Parathyroid adenoma (tissue), 2 donors: ENCODE results near the gene ACP6.
"Not testable (repeated sequence)": the region's sequence is repeated elsewhere in the genome, so short reads cannot be mapped to it uniquely, and the experiment has no call there.

Source experiments
- H2AFZ ChIP-seq: fragments of 300-600 bp; sonication (generic); one replicate; pipeline ENCODE4 v1.7.0; 2017; ENCODE audit warnings: antibody characterized with exemption, mild to moderate bottlenecking
- H3K27ac ChIP-seq: fragments of 300-600 bp; sonication (generic); one replicate; pipeline ENCODE4 v1.7.0; 2017
- H3K27me3 ChIP-seq: fragments of 300-600 bp; sonication (generic); one replicate; pipeline ENCODE4 v1.7.0; 2017; ENCODE audit warnings: low read length; ENCODE audit not compliant: control insufficient read depth, insufficient read depth
- H3K36me3 ChIP-seq: fragments of 300-600 bp; sonication (generic); one replicate; pipeline ENCODE4 v1.7.0; 2017; ENCODE audit warnings: low read length; ENCODE audit not compliant: control insufficient read depth, insufficient read depth
- H3K4me1 ChIP-seq: fragments of 300-600 bp; sonication (generic); one replicate; pipeline ENCODE4 v1.7.0; 2017; ENCODE audit warnings: control low read depth
- H3K4me2 ChIP-seq: fragments of 300-600 bp; sonication (generic); one replicate; pipeline ENCODE4 v1.7.0; 2017; ENCODE audit warnings: low read length
- H3K4me3 ChIP-seq: fragments of 300-600 bp; sonication (generic); one replicate; pipeline ENCODE4 v1.7.0; 2017; ENCODE audit warnings: low read depth, low read length
- H3K79me2 ChIP-seq: fragments of 300-600 bp; sonication (generic); one replicate; pipeline ENCODE4 v1.7.0; 2017; ENCODE audit warnings: control low read depth
- H3K9ac ChIP-seq: fragments of 300-600 bp; sonication (generic); one replicate; pipeline ENCODE4 v1.7.0; 2017; ENCODE audit warnings: mild to moderate bottlenecking
- H3K9me3 ChIP-seq: fragments of 300-600 bp; sonication (generic); one replicate; pipeline ENCODE4 v1.7.0; 2017; ENCODE audit warnings: low read length; ENCODE audit not compliant: control insufficient read depth
- TF ChIP-seq, protein P1 (sequence below): fragments of 300-600 bp; sonication (generic); IDR thresholded peaks from one replicate; pipeline ENCODE4 v1.7.0; 2017; ENCODE audit warnings: antibody characterized with exemption, mild to moderate bottlenecking
- donor health status: primary hyperparathyroidism.

ACP6 gene

DNA sequence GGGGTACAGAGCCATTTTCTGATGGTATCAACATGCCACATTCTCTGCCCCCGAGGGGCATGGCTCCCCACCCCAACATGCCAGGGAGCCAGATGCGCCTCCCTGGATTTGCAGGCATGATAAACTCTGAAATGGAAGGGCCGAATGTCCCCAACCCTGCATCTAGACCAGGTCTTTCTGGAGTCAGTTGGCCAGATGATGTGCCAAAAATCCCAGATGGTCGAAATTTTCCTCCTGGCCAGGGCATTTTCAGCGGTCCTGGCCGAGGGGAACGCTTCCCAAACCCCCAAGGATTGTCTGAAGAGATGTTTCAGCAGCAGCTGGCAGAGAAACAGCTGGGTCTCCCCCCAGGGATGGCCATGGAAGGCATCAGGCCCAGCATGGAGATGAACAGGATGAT lies 50.6 kb downstream of the ACP6 start:
- no peaks in the 10 kb centered on the region for H3K27me3 ChIP-seq
- H3K79me2 ChIP-seq, result no peaks in the 10 kb centered on the region
- H3K4me2 ChIP-seq, result no peak overlapping the region
- no peak overlapping the region for H3K4me3 ChIP-seq
- H3K9me3 ChIP-seq, result no peaks in the 10 kb centered on the region
- H3K4me1 ChIP-seq, result no peaks in the 10 kb centered on the region
- no peaks in the 10 kb centered on the region for H3K36me3 ChIP-seq
- no peak overlapping the region for H3K27ac ChIP-seq
- H2AFZ ChIP-seq, result no peak overlapping the region
- H3K9ac ChIP-seq, result no peak overlapping the region
- TF ChIP-seq, protein P1, sequence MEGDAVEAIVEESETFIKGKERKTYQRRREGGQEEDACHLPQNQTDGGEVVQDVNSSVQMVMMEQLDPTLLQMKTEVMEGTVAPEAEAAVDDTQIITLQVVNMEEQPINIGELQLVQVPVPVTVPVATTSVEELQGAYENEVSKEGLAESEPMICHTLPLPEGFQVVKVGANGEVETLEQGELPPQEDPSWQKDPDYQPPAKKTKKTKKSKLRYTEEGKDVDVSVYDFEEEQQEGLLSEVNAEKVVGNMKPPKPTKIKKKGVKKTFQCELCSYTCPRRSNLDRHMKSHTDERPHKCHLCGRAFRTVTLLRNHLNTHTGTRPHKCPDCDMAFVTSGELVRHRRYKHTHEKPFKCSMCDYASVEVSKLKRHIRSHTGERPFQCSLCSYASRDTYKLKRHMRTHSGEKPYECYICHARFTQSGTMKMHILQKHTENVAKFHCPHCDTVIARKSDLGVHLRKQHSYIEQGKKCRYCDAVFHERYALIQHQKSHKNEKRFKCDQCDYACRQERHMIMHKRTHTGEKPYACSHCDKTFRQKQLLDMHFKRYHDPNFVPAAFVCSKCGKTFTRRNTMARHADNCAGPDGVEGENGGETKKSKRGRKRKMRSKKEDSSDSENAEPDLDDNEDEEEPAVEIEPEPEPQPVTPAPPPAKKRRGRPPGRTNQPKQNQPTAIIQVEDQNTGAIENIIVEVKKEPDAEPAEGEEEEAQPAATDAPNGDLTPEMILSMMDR, result no peak

DNA sequence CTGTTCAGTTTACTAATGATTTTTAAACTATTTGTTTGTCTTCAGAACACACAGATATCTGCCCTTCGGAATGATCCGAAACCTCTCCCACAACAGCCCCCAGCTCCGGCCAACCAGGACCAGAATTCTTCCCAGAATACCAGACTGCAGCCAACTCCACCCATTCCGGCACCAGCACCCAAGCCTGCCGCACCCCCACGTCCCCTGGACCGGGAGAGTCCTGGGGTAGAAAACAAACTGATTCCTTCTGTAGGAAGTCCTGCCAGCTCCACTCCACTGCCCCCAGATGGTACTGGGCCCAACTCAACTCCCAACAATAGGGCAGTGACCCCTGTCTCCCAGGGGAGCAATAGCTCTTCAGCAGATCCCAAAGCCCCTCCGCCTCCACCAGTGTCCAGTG lies 51.6 kb downstream of the ACP6 start:
- H3K9me3 ChIP-seq, result no peaks in the 10 kb centered on the region
- no peaks in the 10 kb centered on the region for H3K36me3 ChIP-seq
- no peaks in the 10 kb centered on the region for H3K4me1 ChIP-seq
- H3K79me2 ChIP-seq, result no peaks in the 10 kb centered on the region
- peak overlapping the region; percentile 66 for H3K27ac ChIP-seq
- no peak overlapping the region for H2AFZ ChIP-seq
- peak overlapping the region; percentile 35 for H3K4me2 ChIP-seq
- no peak overlapping the region for H3K9ac ChIP-seq
- no peak overlapping the region for H3K4me3 ChIP-seq
- TF ChIP-seq, protein P1, result no peak
- H3K27me3 ChIP-seq, result no peaks in the 10 kb centered on the region

DNA sequence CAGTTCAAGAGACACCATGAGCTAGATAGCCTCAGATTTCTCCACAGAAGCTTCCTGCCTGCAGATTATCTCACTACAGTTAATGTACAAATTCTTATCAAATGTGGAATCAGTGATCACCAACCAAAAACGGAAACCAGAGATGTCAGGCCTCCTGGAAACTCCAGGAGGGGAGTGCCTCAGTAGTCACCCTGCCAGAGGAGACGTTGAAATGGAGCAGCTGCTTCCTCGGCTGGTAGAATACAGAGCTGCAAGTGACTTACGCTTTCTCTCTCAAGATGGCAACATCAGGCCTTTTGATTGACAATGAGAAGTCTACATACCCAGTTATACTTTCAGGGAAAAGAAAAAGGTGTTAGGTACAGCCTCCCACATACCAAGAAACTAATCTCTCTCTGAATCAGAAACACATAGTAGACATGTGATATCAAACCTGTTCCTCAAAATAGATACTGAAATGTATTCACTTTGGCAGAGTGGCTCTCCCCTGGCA lies 52.2 kb downstream of the ACP6 start:
- Histone ChIP-seq H3K4me2 (peak overlapping the region; percentile 35), H3K36me3 (no peaks in the 10 kb centered on the region), H3K27me3 (no peaks in the 10 kb centered on the region), H3K4me1 (no peaks in the 10 kb centered on the region), H3K79me2 (no peaks in the 10 kb centered on the region), H3K4me3 (peak overlapping the region; percentile 19), H2AFZ (peak overlapping the region; percentile 29), H3K9me3 (no peaks in the 10 kb centered on the region), H3K9ac (no peak overlapping the region), H3K27ac (peak overlapping the region; percentile 66)
- TF ChIP-seq, protein P1, result no peak

DNA sequence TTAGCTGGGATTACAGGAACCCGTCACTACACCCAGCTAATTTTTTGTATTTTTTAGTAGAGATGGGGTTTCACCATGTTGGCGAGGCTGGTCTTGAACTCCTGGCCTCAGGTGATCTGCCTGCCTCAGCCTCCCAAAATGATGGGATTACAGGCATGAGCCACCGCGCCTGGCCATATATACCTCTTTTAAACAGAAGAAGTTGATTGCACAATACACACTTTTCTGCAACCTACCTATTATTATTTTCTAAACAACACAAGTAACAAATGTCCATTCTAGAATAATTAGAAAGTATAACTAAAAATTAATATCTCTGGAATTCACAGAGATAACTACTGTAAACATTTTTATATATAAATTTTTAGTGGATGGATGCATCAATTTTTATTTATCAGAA lies 55.4 kb downstream of the ACP6 start:
- H3K9me3 ChIP-seq, H3K4me1 ChIP-seq, H3K4me3 ChIP-seq, H2AFZ ChIP-seq, H3K27ac ChIP-seq, H3K4me2 ChIP-seq, H3K36me3 ChIP-seq, H3K9ac ChIP-seq, H3K79me2 ChIP-seq, H3K27me3 ChIP-seq: not testable (repeated sequence)

DNA sequence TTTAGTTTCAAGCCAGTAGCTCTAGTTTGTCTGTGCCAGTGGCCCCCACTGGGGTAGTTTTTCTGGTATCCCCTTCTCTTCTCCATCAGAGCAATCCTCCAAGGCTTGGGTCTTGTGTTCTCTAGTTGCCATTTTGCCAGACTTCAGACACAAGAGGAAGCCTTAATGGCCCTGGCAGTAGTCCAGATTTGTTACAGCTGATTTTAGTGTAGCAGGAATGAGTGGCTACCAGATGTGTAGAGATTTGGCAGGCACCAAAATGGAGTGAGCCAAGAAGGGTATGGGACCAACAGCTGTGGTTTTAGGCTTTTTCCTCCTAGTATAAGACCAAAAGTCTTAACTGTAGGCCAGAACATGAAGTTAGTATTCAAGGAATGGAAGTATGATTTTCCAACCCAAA lies 56.8 kb downstream of the ACP6 start:
- H3K27ac ChIP-seq, result no peak overlapping the region
- H2AFZ ChIP-seq, result no peak overlapping the region
- H3K36me3 ChIP-seq, result no peaks in the 10 kb centered on the region
- H3K27me3 ChIP-seq, result no peaks in the 10 kb centered on the region
- no peaks in the 10 kb centered on the region for H3K9me3 ChIP-seq
- no peaks in the 10 kb centered on the region for H3K4me1 ChIP-seq
- TF ChIP-seq, protein P1, result no peak
- H3K4me2 ChIP-seq, result no peak overlapping the region
- H3K79me2 ChIP-seq, result no peaks in the 10 kb centered on the region
- no peak overlapping the region for H3K4me3 ChIP-seq
- H3K9ac ChIP-seq, result no peak overlapping the region
